Measurements from ENCODE around the gene GORASP2.

DNA sequence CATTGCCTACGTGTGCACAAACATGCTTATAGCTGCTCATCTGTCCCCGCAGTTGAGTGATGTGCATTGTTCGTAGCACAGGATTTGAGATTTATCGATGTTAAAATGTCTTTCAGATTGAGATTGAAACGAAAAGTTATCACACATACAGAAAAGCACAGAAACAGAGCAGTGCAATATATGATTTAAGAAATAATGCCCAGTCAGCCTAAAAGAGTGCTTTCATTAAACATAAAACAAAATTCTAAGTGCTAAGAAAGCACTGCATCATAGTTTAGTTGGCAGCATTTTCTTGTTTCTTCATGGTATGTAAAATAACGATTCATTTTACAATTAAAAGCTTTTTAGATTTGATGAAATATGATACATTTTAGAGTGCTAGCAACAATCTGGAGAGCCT is 31.9 kb upstream of the GORASP2 start:
- TF ChIP-seq EZH2 (IDR thresholded peaks at IDR 0.05): no peak
- TF ChIP-seq, protein P1, sequence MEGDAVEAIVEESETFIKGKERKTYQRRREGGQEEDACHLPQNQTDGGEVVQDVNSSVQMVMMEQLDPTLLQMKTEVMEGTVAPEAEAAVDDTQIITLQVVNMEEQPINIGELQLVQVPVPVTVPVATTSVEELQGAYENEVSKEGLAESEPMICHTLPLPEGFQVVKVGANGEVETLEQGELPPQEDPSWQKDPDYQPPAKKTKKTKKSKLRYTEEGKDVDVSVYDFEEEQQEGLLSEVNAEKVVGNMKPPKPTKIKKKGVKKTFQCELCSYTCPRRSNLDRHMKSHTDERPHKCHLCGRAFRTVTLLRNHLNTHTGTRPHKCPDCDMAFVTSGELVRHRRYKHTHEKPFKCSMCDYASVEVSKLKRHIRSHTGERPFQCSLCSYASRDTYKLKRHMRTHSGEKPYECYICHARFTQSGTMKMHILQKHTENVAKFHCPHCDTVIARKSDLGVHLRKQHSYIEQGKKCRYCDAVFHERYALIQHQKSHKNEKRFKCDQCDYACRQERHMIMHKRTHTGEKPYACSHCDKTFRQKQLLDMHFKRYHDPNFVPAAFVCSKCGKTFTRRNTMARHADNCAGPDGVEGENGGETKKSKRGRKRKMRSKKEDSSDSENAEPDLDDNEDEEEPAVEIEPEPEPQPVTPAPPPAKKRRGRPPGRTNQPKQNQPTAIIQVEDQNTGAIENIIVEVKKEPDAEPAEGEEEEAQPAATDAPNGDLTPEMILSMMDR (IDR thresholded peaks at IDR 0.05): no peak

Measured in neural progenitor cell (in vitro differentiated cells).